Measurements from ENCODE around the gene SEC63. TPM values are rescaled to one million over a fixed set of nuclear protein-coding genes. Genes with fewer than 3 reads are reported as not detected.

The SEC63 gene
- total RNA-seq, 4 donors from 2014 or later, result 24.2 to 44.9 (median 37.2) TPM

GRCh38 chr6:107983811-107984210 lies 25.8 kb upstream of the SEC63 start:
- WGBS, result 91% methylated on average over 4 of the region's 4 CpGs
- no peaks in the 10 kb centered on the region for H3K4me1 ChIP-seq
- DNase-seq (ENCODE audit: extremely low spot score), result no peak
- no peaks in the 10 kb centered on the region for H3K36me3 ChIP-seq
- no peak overlapping the region for H3K27ac ChIP-seq (replicated peaks in 1 of 4)
- no peaks in the 10 kb centered on the region for H3K27me3 ChIP-seq
- H3K4me3 ChIP-seq, result no peak overlapping the region
- no peak for TF ChIP-seq EP300 (IDR thresholded peaks at IDR 0.05)
- no peak for TF ChIP-seq POLR2A (IDR thresholded peaks at IDR 0.05; ENCODE audit: low read depth)
- no peak for TF ChIP-seq POLR2AphosphoS5 (IDR thresholded peaks at IDR 0.05)
- TF ChIP-seq, protein P1, sequence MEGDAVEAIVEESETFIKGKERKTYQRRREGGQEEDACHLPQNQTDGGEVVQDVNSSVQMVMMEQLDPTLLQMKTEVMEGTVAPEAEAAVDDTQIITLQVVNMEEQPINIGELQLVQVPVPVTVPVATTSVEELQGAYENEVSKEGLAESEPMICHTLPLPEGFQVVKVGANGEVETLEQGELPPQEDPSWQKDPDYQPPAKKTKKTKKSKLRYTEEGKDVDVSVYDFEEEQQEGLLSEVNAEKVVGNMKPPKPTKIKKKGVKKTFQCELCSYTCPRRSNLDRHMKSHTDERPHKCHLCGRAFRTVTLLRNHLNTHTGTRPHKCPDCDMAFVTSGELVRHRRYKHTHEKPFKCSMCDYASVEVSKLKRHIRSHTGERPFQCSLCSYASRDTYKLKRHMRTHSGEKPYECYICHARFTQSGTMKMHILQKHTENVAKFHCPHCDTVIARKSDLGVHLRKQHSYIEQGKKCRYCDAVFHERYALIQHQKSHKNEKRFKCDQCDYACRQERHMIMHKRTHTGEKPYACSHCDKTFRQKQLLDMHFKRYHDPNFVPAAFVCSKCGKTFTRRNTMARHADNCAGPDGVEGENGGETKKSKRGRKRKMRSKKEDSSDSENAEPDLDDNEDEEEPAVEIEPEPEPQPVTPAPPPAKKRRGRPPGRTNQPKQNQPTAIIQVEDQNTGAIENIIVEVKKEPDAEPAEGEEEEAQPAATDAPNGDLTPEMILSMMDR (IDR thresholded peaks at IDR 0.05), result no peak
- H3K9me3 ChIP-seq, result no peaks in the 10 kb centered on the region
- intact Hi-C loops (cut with DNase I), result loop anchor here (5.0 kb wide), 1 partner anchor 543 kb away; no protein-coding TSS in a partner anchor

DNA sequence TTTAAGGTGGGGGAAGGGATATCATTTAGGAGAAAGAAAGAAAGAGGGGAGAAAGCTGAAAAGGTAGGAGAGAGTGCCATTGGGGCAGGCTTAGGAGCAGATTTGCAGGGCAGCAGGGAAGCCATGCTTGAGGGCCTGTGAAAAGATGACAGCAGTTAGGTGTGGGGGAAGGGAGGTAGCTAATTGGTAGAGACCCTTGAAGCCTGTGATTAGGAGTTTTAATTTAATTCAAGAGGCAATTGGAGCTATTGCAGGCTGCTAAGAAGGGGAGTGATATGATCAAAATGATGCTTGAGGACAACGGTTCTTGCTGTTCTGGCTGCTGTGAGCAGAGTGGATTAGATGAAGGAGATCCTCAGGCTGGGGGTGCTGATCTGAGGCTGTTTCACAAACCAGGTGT lies 24.5 kb upstream of the SEC63 start:
- intact Hi-C loops (cut with DNase I), result loop anchor here (5.0 kb wide), 1 partner anchor 545 kb away; no protein-coding TSS in a partner anchor
- 72% methylated on average over 1 of the region's 1 CpG for WGBS
- no peaks in the 10 kb centered on the region for H3K9me3 ChIP-seq
- DNase-seq (ENCODE audit: extremely low spot score), result no peak
- H3K4me1 ChIP-seq, result no peaks in the 10 kb centered on the region
- no peak overlapping the region for H3K27ac ChIP-seq (replicated peaks in 1 of 4)
- no peaks in the 10 kb centered on the region for H3K27me3 ChIP-seq
- no peak for TF ChIP-seq POLR2A (IDR thresholded peaks at IDR 0.05; ENCODE audit: low read depth)
- TF ChIP-seq, protein P1 (IDR thresholded peaks at IDR 0.05), result no peak
- TF ChIP-seq POLR2AphosphoS5 (IDR thresholded peaks at IDR 0.05), result no peak
- TF ChIP-seq EP300 (IDR thresholded peaks at IDR 0.05), result no peak
- no peaks in the 10 kb centered on the region for H3K36me3 ChIP-seq
- H3K4me3 ChIP-seq, result no peak overlapping the region

- intact Hi-C loops (cut with DNase I), result loop anchor here (5.0 kb wide), 1 partner anchor 546 kb away; no protein-coding TSS in a partner anchor
- no peaks in the 10 kb centered on the region for H3K36me3 ChIP-seq
- no peaks in the 10 kb centered on the region for H3K4me1 ChIP-seq
- no peak overlapping the region for H3K4me3 ChIP-seq
- no peaks in the 10 kb centered on the region for H3K9me3 ChIP-seq
- 76% methylated on average over 6 of the region's 6 CpGs for WGBS
- H3K27ac ChIP-seq (replicated peaks in 1 of 4), result no peak overlapping the region
- H3K27me3 ChIP-seq, result no peaks in the 10 kb centered on the region
- TF ChIP-seq, protein P1 (IDR thresholded peaks at IDR 0.05), result no peak
- TF ChIP-seq POLR2AphosphoS5 (IDR thresholded peaks at IDR 0.05) (no peak), EP300 (IDR thresholded peaks at IDR 0.05) (no peak), POLR2A (IDR thresholded peaks at IDR 0.05; ENCODE audit: low read depth) (no peak)
- DNase-seq (ENCODE audit: extremely low spot score), result no peak
Measured at GRCh38 chr6:107981695-107982094, 23.7 kb upstream of the SEC63 start.

DNA sequence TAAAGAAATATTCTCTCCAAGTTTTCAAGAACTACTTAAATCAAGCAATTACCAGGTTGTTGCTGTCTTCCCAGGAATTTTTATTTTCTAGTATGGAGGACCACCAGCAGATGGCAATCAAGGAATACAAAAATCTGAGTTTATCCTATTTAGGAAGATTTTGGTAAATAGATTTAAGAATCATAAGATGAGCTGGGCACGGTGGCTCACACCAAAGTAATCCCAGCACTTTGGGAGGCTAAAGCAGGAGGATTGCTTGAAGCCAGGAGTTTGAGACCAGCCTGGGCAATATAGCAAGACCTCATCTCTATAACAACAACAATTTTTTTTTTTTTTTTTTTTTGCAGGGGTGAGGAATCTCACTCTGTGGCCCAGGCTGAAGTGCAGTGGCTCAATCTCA lies 19.3 kb upstream of the SEC63 start:
- WGBS, result 28% methylated on average over 1 of the region's 1 CpG
- no peaks in the 10 kb centered on the region for H3K9me3 ChIP-seq
- no peaks in the 10 kb centered on the region for H3K27me3 ChIP-seq
- intact Hi-C loops (cut with DNase I), result no loop called here
- DNase-seq (ENCODE audit: extremely low spot score), result no peak
- H3K27ac ChIP-seq (replicated peaks in 1 of 4), result no peak overlapping the region
- TF ChIP-seq, protein P1 (IDR thresholded peaks at IDR 0.05), result peak; percentile 7 to 28 (median 14)
- TF ChIP-seq EP300 (IDR thresholded peaks at IDR 0.05), result no peak
- H3K4me1 ChIP-seq, result no peaks in the 10 kb centered on the region
- no peak overlapping the region for H3K4me3 ChIP-seq
- H3K36me3 ChIP-seq, result no peaks in the 10 kb centered on the region

DNA sequence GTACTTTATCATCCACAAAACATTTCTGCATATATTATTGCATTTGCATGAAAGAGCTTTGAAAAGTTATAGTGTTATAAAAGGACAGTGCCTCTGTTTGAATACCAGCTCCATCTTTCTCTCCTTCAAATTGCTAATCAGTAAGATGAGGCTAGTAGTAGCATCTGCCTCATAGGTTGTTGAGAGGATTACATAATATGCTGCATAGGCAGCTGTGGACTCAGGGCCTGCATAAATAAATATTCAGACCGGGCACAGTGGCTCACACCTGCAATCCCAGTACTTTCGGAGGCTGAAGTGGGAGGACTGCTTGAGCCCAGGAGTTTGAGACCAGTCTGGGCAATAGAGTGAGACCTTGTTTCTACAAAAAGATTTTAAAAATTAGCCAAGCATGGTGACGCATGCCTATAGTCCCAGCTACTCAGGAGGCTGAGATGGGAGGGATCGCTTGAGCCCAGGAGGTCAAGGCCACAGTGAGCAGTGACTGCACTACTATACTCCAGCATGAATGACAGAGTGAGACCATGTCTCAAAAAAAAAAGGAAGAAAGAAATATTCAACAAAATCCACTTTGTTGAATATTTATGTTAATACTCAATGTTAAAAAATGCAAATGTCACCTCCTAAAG lies 18.3 kb upstream of the SEC63 start:
- Histone ChIP-seq H3K27me3 (no peaks in the 10 kb centered on the region), H3K27ac (replicated peaks in 1 of 4) (no peak overlapping the region), H3K4me1 (no peaks in the 10 kb centered on the region), H3K9me3 (no peaks in the 10 kb centered on the region), H3K36me3 (no peaks in the 10 kb centered on the region), H3K4me3 (no peak overlapping the region)
- TF ChIP-seq POLR2AphosphoS5 (IDR thresholded peaks at IDR 0.05) (no peak), EP300 (IDR thresholded peaks at IDR 0.05) (no peak), POLR2A (IDR thresholded peaks at IDR 0.05; ENCODE audit: low read depth) (no peak)
- TF ChIP-seq, protein P1 (IDR thresholded peaks at IDR 0.05), result no peak
- DNase-seq (ENCODE audit: extremely low spot score), result no peak
- intact Hi-C loops (cut with DNase I), result no loop called here
- 91% methylated on average over 4 of the region's 4 CpGs for WGBS

All from esophagus muscularis mucosa (tissue), 4 donors.